GM19467 (cell line): ENCODE measurements around the gene VAMP8.
"Not testable (repeated sequence)": the region's sequence is repeated elsewhere in the genome, so short reads cannot be mapped to it uniquely, and the experiment has no call there.

Source experiments
- ATAC-seq: cut with Tn5 transposase; IDR thresholded peaks from one replicate; pipeline ENCODE4 v1.9.1; 2021; ENCODE audit warnings: mild to moderate bottlenecking, moderate library complexity; ENCODE audit not compliant: unreplicated experiment

Gene VAMP8

GRCh38 chr2:85615413-85615728 lies 38.0 kb downstream of the VAMP8 start:
- no peak for ATAC-seq

- ATAC-seq: not testable (repeated sequence)
Measured at GRCh38 chr2:85617723-85618122, 40.3 kb downstream of the VAMP8 start.

- no peak for ATAC-seq
Measured at GRCh38 chr2:85619617-85620016, 42.2 kb downstream of the VAMP8 start.

DNA sequence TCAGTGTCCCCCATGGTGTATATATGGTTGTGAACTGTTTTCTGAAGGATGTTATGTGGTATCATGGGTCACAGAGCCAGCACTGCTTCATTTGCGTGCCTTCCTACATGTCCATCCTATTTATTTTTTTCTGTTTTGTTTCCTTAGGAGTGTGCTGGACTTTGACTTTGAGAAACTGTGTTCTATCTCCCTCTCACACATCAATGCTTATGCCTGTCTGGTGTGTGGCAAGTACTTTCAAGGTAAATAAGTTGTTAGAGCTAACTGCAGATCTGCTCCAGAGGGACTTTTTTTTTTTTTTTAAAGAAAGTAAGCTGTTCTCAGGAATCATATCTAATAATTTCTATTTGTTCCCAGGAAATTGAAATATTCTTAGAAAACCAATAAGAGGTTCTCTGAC lies 44.0 kb downstream of the VAMP8 start:
- ATAC-seq: no peak

- no peak for ATAC-seq
Measured at GRCh38 chr2:85623991-85624390, 46.6 kb downstream of the VAMP8 start.

- ATAC-seq: no peak
Measured at GRCh38 chr2:85628658-85629057, 51.3 kb downstream of the VAMP8 start.

DNA sequence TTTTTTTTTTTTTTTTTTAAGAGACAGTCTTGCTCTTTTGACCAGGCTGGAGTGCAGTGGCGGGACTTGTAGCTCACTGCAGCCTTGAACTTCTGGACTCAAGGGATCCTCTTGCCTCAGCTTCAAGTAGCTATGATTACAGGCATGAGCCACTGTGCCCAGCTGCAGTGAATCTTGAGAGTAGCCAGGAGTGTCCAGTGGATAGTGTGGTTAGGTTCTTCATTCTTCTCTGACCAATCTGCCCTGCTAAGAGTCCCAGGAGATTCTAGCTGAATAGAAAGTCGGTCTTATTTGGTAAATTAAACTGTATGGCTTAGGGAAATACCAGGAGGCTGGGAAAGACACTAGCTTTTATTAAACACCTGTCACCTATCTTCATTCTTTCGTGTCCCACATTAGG lies 53.9 kb downstream of the VAMP8 start:
- no peak for ATAC-seq
